Measurements from ENCODE around the gene ANGPT4.

The ANGPT4 gene

DNA sequence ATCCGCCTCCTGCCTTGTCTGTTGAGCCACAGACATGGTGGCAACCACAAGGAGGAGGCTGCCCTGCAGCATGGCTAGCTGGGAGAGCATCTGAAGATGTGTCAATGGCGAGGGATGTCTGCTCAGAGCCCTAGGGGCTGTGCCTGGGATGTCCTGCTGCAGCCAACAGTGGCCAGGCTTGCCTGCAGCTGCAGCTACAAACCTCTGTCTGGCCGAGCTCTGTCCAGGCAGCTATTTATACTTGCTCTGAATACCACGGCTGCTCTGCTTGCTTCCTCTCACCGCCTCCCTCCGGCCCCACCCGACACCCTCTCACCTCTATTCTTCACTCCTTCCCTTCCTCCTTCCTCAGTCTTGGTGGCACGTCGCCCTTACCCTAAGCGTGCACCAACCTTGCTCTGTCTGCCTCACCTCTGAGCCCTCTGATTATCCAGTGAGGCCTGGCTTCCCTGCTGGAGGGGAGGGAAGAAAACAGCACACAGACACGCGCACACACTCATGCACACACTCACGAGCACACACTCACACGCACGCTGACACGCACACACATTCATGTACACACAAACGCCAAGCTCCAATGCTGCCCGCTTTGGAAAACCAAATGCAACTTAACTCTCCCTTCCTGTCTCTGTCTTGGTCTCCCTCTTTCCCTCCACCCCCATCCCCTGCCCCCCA lies at the start of gene ANGPT4:
TSS of gene ANGPT4 (minus strand) at position 210 of the 675 bp plus-strand sequence. CDS start at position 90, 120 bp downstream.
- FAIRE-seq: no peak

- no peak for FAIRE-seq
These were observed 47.7 kb upstream of the ANGPT4 start for GRCh38 chr20:963795-964194.

- FAIRE-seq: no peak
These were observed 46.5 kb upstream of the ANGPT4 start for GRCh38 chr20:962683-963082.

DNA sequence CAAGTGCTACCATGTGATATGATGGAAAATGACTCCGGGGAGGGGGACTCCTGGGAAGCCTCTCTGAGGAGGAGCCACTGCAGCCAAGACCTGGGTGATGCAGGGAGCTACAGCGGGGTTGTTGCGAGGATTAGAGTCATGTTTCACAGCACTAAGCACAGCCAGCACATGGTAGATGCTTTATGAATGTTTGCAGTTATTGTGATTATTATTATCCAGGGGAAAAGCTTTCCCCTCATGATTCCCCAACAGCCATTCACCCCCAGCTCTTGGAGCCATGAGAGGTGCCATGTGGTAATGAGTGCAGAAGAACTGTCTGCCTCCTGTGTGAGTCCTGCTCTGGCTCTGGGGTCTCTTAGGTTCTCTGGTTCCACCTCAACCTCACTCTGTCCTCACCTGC lies 46.1 kb upstream of the ANGPT4 start:
- FAIRE-seq: no peak

DNA sequence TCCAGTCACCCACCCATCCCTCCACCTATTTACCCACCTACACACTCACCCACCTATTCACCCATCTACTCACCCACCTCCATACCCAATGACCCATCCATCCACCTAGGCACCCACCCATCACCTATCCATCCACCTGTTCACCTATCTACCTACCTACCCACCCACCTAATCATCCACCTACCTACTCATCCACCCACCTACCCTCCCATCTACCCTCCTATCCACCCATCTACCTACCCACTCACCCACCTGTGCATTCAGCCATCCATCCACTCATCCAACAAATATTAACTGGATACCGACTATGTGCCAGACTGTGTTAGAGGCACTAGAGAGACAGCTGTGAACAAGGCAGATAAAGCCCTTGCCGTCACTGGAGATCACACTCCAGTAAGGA lies 45.6 kb upstream of the ANGPT4 start:
- no peak for FAIRE-seq

- no peak for FAIRE-seq
These were observed 44.0 kb upstream of the ANGPT4 start for GRCh38 chr20:959996-960615.

DNA sequence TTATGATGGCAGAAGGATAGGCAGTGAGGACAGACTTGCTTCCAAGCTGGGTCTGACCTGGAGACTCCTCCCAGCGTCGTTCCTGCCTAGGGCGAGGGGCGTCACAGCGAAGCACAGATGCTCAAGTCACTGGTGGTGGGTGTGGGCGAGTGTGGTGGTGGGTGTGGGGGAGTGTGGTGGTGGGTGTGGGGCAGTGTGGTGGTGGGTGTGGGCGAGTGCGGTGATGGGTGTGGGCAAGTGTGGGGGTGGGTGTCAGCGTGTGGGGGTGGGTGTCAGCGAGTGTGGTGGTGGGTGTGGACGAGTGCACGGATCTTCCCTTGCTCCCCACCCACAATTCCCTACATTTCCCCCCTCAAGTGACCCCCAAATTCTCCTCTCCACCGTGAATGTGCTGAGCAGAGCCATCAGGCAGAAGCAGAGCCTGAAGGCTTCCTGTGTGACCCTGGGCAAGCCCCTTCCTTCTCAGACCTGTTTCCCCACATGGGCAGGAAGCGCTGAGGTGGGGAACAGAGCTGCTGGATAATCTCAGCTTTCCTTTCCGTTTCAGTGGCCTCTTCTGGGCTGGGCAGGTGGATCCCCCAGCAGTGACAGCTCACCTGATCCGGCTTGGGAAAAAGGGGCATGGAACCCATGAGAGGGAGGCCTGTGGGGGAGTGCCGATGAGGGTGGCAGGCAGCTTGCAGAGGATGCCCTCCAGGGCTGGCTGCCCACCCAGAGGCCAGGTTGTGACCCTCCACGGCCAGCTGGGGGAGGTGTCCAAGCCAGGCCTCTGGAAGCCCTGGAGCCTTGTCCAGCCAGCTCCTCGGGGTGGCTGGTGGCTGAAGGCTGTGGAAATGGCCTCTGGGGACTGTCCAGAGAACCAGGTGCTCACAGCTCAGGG lies 43.0 kb upstream of the ANGPT4 start:
- no peak for FAIRE-seq

GRCh38 chr20:957544-957943 lies 41.4 kb upstream of the ANGPT4 start:
- no peak for FAIRE-seq

GRCh38 chr20:956330-956951 lies 40.3 kb upstream of the ANGPT4 start:
- no peak for FAIRE-seq

DNA sequence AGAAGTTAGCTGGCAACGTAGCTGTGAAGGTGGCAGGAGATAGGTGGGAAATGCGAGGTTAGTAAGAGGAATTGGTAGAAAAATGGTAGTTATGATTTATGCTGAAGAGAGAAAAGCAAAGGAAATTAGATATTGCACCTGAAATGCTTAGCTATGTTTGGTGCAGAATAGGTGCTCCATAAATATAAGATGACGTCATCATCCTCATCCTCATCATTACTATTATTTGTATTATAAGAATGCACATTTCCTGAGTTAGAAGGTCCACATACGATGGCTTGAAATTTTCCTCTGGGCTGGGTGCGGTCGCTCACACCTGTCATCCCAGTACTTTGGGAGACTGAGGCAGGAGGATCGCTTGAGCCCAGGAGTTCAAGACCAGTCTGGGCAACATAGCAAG lies 39.5 kb upstream of the ANGPT4 start:
- no peak for FAIRE-seq

GRCh38 chr20:955111-955510 lies 39.0 kb upstream of the ANGPT4 start:
- FAIRE-seq: no peak

DNA sequence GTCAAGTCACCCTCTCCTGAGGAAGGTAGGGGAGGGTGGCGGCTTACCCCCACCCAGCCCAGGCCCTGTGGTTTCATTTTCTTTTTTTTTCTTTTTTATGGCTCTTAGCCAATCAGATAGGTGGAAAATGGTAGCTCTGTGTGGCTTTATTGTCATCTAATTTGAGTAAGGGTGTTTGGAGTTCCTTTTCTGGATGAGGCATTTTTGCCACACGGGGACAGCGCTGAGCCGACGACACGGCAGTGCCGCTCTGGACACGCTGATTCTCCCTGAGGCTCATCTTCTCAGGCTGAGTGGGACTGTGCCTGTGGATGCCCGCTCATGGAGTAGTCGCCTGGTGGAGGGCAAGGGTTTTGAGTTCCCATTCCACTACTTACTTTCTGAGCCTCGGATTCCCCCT lies 37.6 kb upstream of the ANGPT4 start:
- FAIRE-seq: no peak

DNA sequence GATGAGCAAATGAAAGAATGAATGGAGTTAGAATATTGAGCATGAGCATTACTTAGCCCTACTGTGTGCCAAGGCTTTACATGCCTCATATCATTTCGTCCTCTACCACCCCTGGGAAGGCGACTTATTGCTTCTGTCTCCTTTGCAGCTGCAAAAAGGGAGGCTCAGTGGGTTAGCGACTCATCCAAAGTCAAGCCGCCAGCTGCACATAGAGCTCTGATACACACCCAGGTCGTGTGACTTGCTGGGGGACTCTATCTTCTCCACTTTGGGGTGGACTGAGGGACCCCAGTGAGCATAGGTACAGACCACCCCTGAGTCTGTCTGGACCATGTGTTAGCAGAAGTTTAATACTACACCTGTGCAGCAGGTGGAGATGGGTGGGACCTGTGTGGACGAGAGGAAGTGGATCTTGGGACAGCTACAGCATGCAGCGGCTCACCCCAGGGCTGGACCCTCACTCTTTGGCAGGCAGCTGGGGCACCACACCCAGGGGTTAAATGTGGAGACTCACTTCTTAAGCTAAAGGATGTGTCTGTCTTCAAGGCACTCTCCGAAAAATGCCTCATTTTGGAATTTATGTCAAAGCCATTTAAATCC lies 36.2 kb upstream of the ANGPT4 start:
- FAIRE-seq: no peak

DNA sequence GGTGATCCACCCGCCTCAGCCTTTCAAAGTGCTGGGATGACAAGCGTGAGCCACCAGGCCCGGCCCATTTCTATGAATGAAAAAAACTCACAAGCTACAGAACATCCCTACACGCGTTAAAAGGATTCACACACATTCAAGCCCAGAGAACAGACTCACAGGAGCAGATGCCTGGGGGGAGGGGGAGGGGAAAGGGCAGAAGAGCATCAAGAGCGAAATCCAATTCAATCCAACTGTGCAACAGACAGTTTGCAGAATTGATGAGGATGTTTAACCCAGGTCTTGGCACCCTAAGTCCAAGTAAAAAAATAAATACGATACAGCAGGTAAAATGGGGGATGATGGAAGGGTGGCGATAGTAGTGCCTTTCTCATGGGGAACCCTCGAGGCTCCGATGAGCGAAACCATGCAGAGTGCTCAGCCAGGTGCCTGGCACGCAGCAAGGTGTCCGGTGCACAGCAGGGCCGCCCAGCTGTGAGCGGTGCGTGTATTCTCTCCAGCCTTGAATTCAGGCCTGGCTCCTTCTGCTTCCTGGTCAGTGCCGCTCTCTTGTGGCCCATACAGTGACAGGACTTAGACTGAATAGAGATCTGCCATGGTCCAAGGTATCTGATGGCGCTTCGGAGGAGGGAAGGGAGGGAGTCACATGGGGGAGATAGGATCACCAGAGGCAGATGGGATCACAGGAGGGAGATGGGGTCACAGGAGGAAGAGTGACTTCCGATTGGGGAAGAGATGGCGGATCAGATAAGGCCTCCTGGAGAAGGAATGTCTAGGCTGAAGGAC lies 35.4 kb upstream of the ANGPT4 start:
- no peak for FAIRE-seq

DNA sequence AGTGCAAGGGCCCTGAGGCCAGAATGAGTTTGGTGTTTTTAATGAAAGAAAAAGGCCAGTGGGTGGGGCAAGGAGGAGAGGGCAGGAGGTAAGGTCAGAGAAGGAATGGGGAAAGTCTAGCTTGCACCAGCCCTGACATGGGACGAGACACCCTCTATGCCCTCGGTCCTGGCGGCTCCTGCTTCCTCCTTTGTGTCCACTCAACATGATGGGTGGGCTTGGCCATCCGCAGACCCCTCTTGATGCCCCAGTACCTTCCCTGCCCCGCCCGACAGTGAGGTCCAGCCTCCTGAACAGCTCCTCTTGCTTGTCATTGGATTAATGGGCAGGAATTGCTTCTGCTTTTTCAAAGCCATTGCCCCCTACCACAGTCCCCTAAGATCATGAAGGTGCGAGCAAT lies 33.6 kb upstream of the ANGPT4 start:
- no peak for FAIRE-seq

GRCh38 chr20:946826-947225 lies 30.7 kb upstream of the ANGPT4 start:
- no peak for FAIRE-seq

DNA sequence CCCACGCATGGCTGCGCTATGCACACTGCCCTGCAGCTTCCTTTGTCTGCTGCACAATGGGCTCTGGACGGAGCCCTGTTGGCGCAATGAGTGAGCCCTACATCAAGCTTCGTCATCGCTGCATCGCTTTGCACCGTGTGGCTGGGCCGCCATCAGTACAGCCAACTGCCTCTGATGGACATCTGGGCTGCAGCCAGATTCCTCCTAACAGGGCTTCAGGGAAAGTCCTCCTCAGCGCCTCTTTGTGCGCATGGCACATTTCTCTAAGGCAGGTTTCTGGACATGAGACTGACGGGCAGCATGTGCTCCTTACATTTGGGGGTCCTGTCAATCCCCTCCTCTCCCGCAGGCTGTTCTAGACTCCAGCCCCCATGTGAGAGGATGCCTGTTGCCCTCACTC lies 29.7 kb upstream of the ANGPT4 start:
- no peak for FAIRE-seq

DNA sequence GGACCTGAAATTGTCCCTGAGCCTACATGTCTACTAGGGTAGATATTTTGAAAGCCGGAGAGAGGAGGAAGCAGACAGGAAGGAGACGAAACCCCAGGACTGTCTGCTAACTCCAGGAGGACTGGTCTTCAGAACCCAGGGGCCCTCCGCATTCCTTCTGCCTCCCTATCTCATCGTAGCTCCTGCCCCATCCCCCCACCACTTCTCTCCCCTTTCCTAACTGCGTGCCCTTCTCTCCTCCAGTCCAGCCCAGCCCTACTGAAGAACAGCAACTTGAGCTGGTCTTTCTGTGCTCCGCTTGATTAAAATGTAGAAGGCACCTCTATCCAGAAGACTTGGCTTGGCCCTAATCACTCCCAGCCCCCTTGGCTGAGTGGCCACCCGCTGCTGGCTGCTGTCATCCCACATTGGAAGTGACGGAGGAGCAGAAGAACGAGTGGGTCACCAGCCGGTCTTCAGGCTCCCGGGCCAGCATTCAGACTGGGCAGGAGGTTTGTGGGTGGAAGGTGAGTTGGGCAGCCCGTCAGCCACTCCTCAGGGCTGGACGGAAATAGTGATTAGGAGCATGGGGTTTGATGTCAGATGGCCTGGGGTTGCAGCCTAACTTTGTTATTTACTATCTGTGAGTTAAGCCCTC lies 28.8 kb upstream of the ANGPT4 start:
- FAIRE-seq: no peak

DNA sequence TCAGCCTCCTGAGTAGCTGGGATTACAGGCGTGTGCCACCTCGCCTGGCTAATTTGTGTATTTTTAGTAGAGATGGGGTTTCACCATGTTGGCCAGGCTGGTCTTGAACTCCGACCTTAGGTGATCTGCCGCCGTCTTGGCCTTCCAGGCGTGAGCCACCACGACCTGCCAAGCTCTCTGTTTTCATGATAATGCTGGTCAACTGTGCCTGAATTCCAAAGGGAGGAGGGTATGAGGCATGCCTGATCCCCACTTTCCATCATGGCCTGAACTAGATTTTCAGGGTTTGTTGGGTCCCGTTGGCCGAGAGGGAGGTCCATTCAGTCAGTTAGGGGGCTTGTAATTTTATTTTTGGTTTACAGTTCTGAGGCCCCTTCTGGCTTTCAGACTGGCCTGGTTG lies 28.0 kb upstream of the ANGPT4 start:
- no peak for FAIRE-seq

GRCh38 chr20:942611-943010 lies 26.5 kb upstream of the ANGPT4 start:
- FAIRE-seq: no peak

- FAIRE-seq: no peak
These were observed 24.8 kb upstream of the ANGPT4 start for GRCh38 chr20:940926-941325.

DNA sequence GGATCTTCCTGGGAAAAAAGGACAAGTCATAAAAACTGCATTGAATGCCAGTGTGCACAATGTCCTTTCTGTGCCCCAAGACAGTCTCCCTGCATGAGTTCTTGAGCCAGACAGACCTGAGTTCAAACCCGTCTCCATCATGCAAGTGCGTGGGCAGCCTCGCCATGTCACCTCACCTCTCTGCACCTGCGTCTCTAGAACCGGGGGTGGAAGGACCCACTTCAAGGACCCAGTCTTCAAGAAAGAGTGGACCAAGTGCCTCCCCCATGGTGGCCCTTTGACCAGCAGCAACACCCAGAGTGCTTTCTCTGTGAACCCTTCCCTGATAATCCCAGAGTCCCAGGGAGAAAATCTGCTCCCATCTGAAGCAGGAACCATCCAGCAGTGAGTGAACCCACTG lies 23.5 kb upstream of the ANGPT4 start:
- no peak for FAIRE-seq

Data from TTC549 (cell line).